GM19397 (cell line): ENCODE measurements around the gene PER3.

Source experiments
- ATAC-seq: cut with Tn5 transposase; IDR thresholded peaks from one replicate; pipeline ENCODE4 v1.9.1; 2021; ENCODE audit warnings: mild to moderate bottlenecking, moderate library complexity; ENCODE audit not compliant: unreplicated experiment

PER3 gene

DNA sequence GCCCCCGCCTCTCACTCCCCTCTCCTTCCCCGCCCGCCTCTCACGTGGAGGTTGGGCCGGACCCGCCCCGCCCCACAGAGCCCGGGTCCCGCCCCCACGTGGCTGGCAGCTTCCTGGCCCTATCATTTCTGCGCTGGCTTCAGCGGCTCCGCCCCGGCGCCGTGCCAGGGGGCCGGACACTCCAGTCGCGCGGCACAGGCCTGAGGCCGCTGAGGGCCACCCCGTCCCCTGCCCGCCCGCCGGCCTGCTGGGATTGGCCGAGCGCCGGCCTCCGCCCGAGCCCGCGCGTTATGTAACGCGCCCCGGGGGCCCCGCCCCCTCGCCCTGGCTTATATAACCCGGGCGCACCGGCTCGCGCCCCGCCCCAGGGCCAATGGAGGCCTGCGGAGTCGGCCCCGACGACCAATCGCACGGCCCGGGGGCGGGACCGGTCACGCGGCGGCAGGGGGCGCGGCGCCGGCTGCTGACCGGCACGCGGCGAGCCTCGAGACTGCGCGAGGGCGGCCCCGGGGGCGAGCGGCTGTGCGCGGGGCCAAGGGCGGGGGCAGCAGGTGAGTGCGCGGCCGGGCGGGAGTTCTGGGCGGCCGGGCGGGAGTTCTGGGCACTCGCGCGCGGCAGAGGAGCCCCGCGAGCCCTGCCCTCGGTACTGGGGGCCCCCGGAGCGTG lies at the start of gene PER3:
PER3 (plus strand) TSS at position 466 of the 666 bp plus-strand sequence. CDS start 587 bp downstream, outside the sequence.
- peak; percentile 91 for ATAC-seq

GRCh38 chr1:7738044-7738443 lies 46.0 kb upstream of the PER3 start:
- ATAC-seq, result no peak

GRCh38 chr1:7743346-7743745 lies 40.7 kb upstream of the PER3 start:
- ATAC-seq, result no peak

- ATAC-seq, result no peak
These were observed 39.2 kb upstream of the PER3 start for GRCh38 chr1:7744882-7745281.

DNA sequence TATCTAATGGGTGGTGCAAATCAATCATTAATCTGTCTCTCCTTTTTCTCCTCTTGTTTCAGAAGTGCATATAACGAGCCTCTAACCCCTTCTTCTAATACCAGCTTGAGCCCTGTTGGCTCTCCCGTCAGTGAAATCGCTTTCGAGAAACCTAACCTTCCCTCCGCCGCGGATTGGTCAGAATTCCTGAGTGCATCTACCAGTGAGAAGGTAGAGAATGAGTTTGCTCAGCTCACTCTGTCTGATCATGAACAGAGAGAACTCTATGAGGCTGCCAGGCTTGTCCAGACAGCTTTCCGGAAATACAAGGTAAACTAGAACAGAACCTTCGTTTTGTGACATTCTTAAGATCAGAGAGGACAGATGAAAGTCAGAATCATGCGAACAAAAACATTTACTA lies 38.3 kb upstream of the PER3 start:
- no peak for ATAC-seq

- ATAC-seq, result no peak
These were observed 36.5 kb upstream of the PER3 start for GRCh38 chr1:7747605-7748004.

DNA sequence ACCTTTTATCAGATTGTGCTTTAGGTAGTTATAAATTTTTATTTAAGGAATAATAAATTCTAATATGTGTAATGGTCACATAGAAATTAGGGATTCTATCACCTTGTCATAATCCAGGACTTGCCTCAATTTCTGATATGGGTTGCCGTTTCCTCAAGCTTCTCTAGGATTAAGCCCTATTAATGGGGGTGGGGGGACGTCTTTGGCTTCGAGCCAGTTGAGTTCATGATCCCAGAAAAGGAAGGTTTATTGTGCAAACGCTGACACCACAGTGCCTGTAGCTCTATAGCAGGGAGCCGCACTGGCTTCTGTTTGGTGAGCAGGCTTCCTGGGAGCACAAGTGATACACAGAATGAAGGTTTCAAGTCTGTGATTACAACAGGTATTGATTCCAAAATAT lies 35.0 kb upstream of the PER3 start:
- no peak for ATAC-seq

DNA sequence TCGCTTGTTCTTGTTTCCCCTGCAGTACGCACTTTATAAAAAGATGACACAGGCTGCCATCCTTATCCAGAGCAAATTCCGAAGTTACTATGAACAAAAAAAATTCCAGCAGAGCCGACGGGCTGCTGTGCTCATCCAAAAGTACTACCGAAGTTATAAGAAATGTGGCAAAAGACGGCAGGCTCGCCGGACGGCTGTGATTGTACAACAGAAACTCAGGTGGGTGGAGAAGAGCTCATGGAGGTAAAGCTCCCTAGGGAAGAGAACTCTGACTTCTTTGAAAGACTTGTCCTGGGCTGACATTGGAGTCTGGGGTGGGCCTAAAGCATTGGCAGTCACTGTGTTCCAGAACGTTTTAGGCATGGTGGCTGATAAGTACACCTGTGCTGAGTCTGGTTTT lies 32.9 kb upstream of the PER3 start:
- no peak for ATAC-seq

GRCh38 chr1:7752512-7753417 lies 31.3 kb upstream of the PER3 start:
- no peak for ATAC-seq

DNA sequence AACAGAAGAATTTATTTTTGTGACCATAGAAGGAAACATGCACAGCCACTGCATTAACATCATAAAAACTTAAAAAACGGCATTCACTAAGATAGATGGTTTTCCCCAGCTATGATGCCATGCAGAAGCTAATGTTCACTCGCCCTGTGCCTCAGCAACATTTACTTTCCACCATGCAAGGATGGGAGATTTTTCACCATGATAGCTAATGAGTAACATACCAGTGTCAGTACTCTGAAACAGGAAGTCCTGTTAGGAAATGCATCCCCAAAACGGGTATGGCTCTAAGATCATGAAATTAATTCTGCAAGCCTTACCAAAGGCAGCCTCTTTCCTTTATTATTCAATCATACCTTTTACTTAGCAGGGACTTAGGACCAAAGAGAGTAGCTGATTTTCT lies 30.4 kb upstream of the PER3 start:
- no peak for ATAC-seq

GRCh38 chr1:7754234-7754633 lies 29.9 kb upstream of the PER3 start:
- no peak for ATAC-seq

- ATAC-seq, result no peak
These were observed 28.6 kb upstream of the PER3 start for GRCh38 chr1:7755448-7755847.

- ATAC-seq, result no peak
These were observed 23.8 kb upstream of the PER3 start for GRCh38 chr1:7760245-7760644.

GRCh38 chr1:7761103-7761502 lies 23.0 kb upstream of the PER3 start:
- no peak for ATAC-seq

- no peak for ATAC-seq
These were observed 16.9 kb upstream of the PER3 start for GRCh38 chr1:7767176-7767575.

DNA sequence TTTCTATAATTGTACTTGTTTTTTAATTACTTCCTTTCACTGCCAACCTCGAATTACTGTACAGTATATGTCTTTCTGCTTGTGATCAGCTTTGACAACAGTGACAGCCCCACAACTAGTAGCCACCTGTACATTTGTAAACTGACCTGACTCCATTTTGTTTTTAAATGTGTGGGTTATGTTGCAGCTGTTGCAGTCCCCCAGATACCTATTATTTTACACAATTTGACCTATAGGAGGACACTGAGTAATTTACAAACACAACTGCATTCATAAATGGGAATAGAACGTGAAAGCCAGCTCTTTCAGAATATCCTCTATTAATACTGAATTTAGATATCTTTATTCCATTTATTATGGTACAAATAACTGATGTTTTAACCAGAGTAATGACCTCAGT lies 15.5 kb upstream of the PER3 start:
- no peak for ATAC-seq

DNA sequence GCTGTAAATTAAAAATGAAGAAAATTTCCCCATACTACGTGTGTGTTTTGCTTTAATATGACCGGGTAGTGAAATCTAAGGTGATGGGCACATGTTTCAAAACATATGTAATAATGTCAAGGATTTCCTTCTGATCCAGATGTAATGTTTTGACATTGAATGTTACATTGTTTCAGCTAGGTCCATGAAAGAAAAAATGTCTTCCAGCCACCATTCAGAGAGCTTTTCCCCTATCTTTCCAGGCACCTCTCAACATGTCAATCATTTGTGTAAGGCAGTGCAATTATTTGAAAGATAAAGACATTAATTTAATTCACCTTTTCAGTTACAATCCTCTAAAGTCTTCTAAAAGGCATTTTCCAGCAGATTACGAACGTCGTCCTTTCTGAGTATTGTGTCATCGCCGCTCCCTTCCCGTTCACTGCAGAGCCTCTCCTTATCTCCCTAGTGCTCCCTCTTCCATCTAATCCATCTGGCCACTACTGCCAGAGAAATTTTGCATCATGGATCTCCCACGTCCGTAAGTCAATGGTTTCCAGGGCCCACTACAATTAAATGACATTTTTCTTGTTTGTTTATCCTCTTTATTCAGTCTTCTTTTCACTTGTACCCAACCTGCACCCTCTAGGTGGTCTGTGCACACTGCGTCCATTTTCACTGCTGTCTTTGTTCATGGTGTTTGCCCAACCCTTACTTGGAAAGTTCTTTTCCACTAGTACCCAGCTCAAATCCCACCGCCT lies 14.2 kb upstream of the PER3 start:
- ATAC-seq, result no peak

- ATAC-seq, result no peak
These were observed 13.5 kb upstream of the PER3 start for GRCh38 chr1:7770669-7770996.

GRCh38 chr1:7770997-7771822 lies 12.9 kb upstream of the PER3 start, which contains the start of gene VAMP3:
Gene VAMP3 (plus strand): TSS chr1:7771296. CDS start chr1:7771384, 88 bp downstream.
- ATAC-seq, result peak; percentile 82

DNA sequence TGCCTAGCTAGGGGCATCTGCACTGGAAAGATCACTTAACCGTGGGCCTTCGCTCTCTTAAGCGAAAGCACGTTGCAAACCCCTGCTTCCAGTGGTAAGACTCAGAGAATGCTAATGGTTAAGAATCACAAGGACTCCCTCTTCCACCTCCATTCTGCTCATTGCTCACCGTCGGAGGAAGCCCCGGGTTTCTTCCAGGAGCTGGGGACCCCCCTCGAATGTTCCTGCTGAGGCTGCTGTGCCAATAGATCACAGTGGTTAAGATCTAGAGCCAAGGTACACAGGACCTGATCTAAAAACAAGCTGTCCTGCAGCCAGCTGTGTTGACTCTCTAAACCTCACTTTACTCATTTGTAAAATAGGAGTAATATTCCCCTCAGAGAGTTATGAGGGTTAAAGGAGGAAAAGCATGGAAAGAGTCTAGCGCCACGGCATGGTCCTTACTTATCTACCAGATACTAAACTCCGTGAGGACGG lies 12.2 kb upstream of the PER3 start:
- ATAC-seq, result no peak

DNA sequence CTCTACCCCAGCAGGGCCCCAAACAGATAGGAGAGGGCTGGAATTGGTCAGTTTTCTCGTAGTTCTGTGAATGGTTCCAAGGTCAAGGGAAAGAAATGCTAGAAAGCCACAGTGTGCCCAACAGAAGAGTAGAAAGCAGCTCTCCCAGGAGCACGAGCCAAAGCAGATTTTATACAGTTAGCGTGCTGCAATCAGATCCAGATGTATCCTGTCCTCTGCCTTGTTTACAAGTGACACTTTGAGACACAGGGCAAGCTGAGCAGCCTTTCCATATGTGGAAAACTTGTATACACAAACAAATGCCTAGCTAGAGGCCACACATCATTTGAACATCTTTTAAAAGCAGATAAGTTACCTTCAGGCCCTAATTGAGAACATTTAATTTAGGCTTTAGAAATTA lies 6.5 kb upstream of the PER3 start:
- no peak for ATAC-seq
